ENCODE data around the gene MLLT6.
A peak's percentile ranks its signal among the peaks of the same experiment; 100 is the strongest.

Gene MLLT6

GRCh38 chr17:38660097-38661025 is 44.7 kb upstream of the MLLT6 start:
- H3K27ac ChIP-seq = no peak overlapping the region
- no peak for TF ChIP-seq CTCF (IDR thresholded peaks at IDR 0.05)
- TF ChIP-seq ZFX (IDR thresholded peaks at IDR 0.05; ENCODE audit: borderline replicate concordance) = no peak

- no peak overlapping the region for H3K27ac ChIP-seq
- TF ChIP-seq CTCF (IDR thresholded peaks at IDR 0.05) (peak; percentile 95), ZFX (IDR thresholded peaks at IDR 0.05; ENCODE audit: borderline replicate concordance) (no peak)
These were observed 41.8 kb upstream of the MLLT6 start for GRCh38 chr17:38663125-38663751.

- no peak overlapping the region for H3K27ac ChIP-seq
These were observed 41.0 kb upstream of the MLLT6 start for GRCh38 chr17:38663964-38664644.

GRCh38 chr17:38667099-38667786 is 37.8 kb upstream of the MLLT6 start:
- no peak overlapping the region for H3K27ac ChIP-seq
- TF ChIP-seq CTCF (IDR thresholded peaks at IDR 0.05) = peak; percentile 99
- TF ChIP-seq ZFX (IDR thresholded peaks at IDR 0.05; ENCODE audit: borderline replicate concordance) = no peak

More at GRCh38 chr17:38663964-38664644, 41.0 kb upstream of the MLLT6 start:
- TF ChIP-seq CTCF (IDR thresholded peaks at IDR 0.05) (no peak), ZFX (IDR thresholded peaks at IDR 0.05; ENCODE audit: borderline replicate concordance) (no peak)

- no peak overlapping the region for H3K27ac ChIP-seq
- TF ChIP-seq ZFX (IDR thresholded peaks at IDR 0.05; ENCODE audit: borderline replicate concordance) (no peak), CTCF (IDR thresholded peaks at IDR 0.05) (peak; percentile 62; the same call in 1 of the 2 replicates)
These were observed 37.3 kb upstream of the MLLT6 start for GRCh38 chr17:38667787-38668122.

- no peak overlapping the region for H3K27ac ChIP-seq
- TF ChIP-seq ZFX (IDR thresholded peaks at IDR 0.05; ENCODE audit: borderline replicate concordance) (no peak), CTCF (IDR thresholded peaks at IDR 0.05) (no peak)
These were observed 35.6 kb upstream of the MLLT6 start for GRCh38 chr17:38669520-38669919.

Data from 22Rv1 (cell line).